Medulla oblongata (tissue), 1 donor: Measurements from ENCODE around the gene TNFAIP3.
"Not testable (repeated sequence)": the region's sequence is repeated elsewhere in the genome, so short reads cannot be mapped to it uniquely, and the experiment has no call there.

Experiments used
- DNase-seq: peaks from one replicate; pipeline ENCODE4 v3.0.0-alpha.2; 2015; ENCODE audit errors: extremely low spot score

The TNFAIP3 gene

GRCh38 chr6:137866914-137867684 lies at the start of gene TNFAIP3:
Gene TNFAIP3, plus strand, starts transcription at chr6:137867259. Its CDS starts 3,969 bp downstream, at chr6:137871228.
- DNase-seq = peak; percentile 96

GRCh38 chr6:137818440-137818839 lies 48.6 kb upstream of the TNFAIP3 start:
- DNase-seq = no peak

DNA sequence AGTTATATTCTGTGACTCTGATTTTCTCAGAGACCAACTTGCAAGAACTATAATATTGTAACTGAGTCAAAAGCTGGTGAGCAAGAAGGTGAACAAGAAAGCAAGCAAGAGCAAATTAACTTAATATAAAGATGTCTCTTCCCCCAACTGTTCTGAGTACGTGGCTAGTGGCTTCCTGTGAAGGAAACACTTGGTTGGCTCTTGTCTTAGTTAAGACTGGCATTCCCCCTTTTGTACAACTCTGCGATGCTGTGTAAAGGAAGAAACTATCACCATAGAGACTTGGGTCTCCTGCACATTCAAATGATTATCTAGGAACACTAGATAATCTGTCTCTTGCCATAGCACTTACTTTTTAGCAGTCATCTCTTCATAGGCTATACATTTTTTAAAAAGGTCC lies 47.3 kb upstream of the TNFAIP3 start:
- DNase-seq = no peak

GRCh38 chr6:137820425-137820824 lies 46.6 kb upstream of the TNFAIP3 start:
- no peak for DNase-seq

- DNase-seq = no peak
Observed at GRCh38 chr6:137820952-137821351, 46.1 kb upstream of the TNFAIP3 start.

DNA sequence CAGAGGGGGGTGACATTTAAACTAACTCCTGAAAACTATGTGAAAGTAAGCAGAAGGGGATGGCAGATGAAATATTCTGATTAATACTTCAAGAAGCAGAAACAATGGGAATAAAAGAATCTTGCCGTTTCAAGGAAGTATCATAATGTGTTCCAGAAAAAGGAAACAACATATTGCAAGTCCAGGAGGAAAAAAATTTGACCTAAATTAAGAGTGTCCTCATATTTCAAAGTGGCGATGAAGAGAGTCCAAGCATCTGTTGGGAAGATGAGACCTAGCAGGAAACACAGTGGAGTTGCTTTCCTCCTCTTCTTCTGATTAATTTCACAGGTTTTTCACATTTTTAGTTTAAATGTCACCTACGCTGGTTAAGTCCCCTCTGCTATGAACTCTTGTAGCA lies 45.6 kb upstream of the TNFAIP3 start:
- no peak for DNase-seq

- DNase-seq = peak; percentile 50
Observed at GRCh38 chr6:137823826-137824555, 43.1 kb upstream of the TNFAIP3 start.

GRCh38 chr6:137824556-137824879 lies 42.5 kb upstream of the TNFAIP3 start:
- no peak for DNase-seq

DNA sequence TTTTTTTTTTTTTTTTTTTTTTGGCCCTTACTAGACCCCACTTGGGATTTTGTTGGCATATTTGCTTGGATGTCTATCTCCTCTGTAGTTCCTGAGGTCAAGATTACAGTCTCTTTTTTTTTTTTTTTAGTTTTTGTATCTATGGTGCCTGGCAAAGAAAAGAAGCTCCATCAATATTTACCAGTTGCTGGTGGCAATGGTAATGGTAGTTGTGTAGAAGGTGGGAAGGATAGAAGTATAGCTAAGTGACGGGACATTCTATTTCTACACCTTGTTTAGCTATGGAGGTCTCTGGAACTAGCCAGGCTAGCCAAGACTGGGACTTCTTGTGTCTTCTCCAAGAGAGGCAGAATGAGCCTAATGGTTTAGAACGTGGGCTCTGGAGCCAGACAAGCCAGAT lies 42.2 kb upstream of the TNFAIP3 start:
- DNase-seq = no peak

GRCh38 chr6:137827411-137827940 lies 39.6 kb upstream of the TNFAIP3 start:
- no peak for DNase-seq

DNA sequence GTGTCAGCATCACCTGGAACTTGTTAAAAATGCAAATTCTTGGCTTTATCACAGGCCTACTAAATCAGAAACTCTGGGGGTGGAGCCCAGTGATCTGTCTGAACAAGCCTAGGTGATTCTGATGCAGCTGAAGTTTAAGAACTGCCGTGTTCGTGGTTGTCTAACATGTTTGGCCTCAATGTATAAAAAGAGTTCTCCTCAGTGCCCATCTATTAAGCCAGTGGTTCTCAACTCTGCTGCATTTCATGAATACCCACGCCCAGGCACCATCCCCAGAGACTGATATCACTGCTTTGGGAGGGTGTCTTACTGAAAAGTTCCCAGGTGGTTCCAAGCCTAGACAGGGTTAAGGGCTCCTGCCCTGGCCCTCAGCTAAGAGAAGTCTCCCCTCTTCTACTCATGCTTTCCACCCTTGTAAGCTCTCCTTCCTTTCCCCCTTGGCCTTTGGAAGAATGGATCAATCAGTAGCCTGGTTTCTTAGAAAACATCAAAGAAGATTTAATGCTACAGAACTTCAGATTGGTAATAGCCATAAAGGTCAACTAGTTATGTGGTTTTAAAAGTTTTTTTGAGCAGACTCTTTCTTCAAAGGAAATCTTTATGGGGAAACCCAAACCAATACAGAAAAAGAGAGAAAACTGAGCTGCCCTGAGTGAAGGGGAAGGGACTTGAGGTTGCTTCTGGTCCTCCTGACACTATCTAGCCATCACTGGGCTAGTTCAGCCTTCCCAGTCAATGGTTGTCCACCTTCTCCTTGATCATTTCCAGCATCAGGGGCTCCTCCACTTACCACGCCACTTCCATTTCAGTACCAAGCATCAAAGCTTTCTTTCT lies 38.9 kb upstream of the TNFAIP3 start:
- DNase-seq = no peak

GRCh38 chr6:137829641-137830083 lies 37.4 kb upstream of the TNFAIP3 start:
- no peak for DNase-seq

- DNase-seq = no peak
Observed at GRCh38 chr6:137830511-137830911, 36.5 kb upstream of the TNFAIP3 start.

DNA sequence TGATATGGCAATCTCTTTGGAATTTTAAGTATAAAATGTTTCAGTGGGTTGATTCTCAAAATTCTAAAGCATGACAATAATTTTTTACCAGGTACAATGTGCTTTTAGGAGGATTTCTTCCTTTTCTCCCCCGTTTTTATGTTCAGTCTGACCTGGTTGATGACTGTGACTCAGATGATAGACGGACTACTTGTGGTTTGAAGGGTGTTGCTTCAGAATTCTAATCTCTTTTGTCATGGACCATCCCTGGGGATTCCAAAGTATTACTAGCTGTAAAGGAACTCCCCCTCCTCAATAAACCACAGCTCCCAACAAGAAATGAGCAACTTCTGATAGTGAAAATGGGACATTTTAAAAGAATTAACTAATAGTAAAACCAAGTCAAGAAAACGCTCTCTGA lies 34.9 kb upstream of the TNFAIP3 start:
- no peak for DNase-seq

- DNase-seq = no peak
Observed at GRCh38 chr6:137834508-137834907, 32.6 kb upstream of the TNFAIP3 start.

- no peak for DNase-seq
Observed at GRCh38 chr6:137836788-137837187, 30.3 kb upstream of the TNFAIP3 start.

DNA sequence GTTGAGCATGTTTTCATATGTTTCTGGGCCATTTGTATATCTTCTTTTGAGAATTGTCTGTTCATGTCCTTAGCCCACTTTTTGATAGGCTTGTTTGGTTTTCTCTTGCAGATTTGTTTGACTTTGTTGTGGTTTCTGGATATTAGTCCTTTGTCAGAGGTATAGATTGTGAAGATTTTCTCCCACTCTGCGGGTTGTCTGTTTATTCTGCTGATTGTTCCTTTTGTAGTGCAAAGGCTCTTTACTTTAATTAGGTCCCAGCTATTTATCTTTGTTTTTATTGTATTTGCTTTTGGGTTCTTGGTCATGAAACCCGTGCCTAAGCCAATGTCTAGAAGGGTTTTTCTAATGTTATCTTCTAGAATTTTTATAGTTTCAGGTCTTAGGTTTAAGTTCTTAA lies 29.0 kb upstream of the TNFAIP3 start:
- not testable (repeated sequence) for DNase-seq

DNA sequence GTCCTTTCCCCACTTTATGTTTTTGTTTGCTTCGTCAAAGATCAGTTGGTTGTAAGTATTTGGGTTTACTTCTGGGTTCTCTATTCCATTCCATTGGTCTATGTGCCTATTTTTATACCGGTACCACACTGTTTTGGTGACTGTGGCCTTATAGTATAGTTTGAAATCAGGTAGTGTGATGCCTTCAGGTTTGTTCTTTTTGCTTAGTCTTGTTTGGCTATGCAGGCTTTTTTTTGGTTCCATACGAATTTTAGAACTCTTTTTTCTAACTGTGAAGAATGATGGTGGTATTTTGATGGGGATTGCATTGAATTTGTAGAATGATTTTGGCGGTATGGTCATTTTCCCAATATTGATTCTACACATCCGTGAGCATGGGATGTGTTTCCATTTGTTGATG lies 28.5 kb upstream of the TNFAIP3 start:
- not testable (repeated sequence) for DNase-seq

DNA sequence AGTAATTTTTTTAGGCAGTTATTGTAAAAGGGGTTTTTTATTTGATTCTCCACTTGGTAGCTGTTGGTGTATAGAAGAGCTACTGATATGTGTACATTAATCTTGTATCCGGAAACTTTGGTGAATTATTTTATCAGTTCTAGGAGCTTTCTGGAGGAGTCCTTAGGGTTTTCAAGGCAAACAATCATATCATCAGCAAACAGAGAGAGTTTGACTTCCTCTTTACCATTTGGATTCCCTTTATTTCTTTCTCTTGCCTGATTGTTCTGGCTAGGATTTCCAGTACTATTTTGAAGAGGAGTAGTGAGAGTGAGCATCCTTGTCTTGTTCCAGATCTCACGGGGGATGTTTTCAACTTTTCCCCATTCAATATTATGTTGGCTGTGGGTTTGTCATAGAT lies 28.0 kb upstream of the TNFAIP3 start:
- DNase-seq = no peak

DNA sequence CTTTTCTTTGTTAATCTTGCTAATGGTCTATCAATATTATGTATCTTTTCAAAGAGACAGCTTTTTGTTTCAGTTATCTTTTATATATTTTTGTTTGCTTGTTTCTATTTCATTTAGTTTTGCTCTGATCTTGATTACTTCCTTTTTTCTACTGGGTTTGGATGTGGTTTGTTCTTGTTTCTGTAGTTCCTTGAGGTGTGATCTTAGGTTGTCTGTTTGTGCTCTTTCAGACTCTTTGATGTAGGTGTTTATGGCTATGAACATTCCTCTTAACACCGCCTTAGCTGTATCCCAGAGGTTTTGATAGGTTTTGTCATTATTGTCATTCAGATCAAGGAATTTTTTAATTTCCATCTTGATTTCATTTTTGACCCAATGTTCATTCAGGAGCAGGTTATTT lies 26.8 kb upstream of the TNFAIP3 start:
- no peak for DNase-seq

DNA sequence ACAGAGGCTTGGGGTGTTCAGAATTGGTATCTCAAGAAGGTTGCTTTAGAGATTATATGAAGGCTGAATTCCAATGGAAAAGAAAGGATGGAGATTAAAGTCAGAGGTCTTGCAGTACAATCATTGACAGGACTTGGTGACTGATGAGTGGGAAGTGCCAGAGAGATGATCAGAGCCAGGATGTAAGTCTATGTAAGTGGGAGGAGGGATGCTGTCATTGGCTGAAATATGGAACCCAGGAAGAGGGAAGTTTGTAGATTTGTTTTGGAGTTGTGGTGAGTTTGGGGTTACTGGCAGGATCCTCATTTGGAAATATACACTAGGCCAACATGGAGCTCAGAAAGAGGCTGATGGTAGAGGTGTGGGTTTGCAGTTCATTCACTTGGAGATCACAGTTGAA lies 23.8 kb upstream of the TNFAIP3 start:
- DNase-seq = no peak

GRCh38 chr6:137844327-137844726 lies 22.7 kb upstream of the TNFAIP3 start:
- DNase-seq = not testable (repeated sequence)
